Raji (cell line): ENCODE results near the gene PRX.

Experiments used
- POLR2A ChIP-seq: IDR thresholded peaks from 2 replicates; pipeline ENCODE4 v1.6.1; 2011; ENCODE audit warnings: low read depth, low read length, control low read depth; ENCODE audit not compliant: insufficient read depth

The PRX gene

GRCh38 chr19:40413291-40413845 is at the start of gene PRX:
Gene PRX (minus strand): TSS chr19:40413378. CDS start chr19:40407932, 5,446 bp downstream.
- no peak for TF ChIP-seq POLR2A

GRCh38 chr19:40461669-40462221 is 48.6 kb upstream of the PRX start:
- TF ChIP-seq POLR2A = no peak

- TF ChIP-seq POLR2A = no peak
These were observed 47.0 kb upstream of the PRX start for GRCh38 chr19:40460185-40460584.

GRCh38 chr19:40458597-40458974 is 45.4 kb upstream of the PRX start:
- no peak for TF ChIP-seq POLR2A

GRCh38 chr19:40457953-40458596 is 44.9 kb upstream of the PRX start:
- TF ChIP-seq POLR2A = no peak

GRCh38 chr19:40457048-40457447 is 43.9 kb upstream of the PRX start:
- no peak for TF ChIP-seq POLR2A

- TF ChIP-seq POLR2A = no peak
These were observed 40.1 kb upstream of the PRX start for GRCh38 chr19:40453151-40453735.

GRCh38 chr19:40452016-40452415 is 38.8 kb upstream of the PRX start:
- TF ChIP-seq POLR2A = no peak

- TF ChIP-seq POLR2A = no peak
These were observed 37.5 kb upstream of the PRX start for GRCh38 chr19:40450664-40451063.

- TF ChIP-seq POLR2A = no peak
These were observed 36.3 kb upstream of the PRX start for GRCh38 chr19:40449506-40449905.

- no peak for TF ChIP-seq POLR2A
These were observed 33.1 kb upstream of the PRX start for GRCh38 chr19:40446263-40446784.

GRCh38 chr19:40445780-40446262 is 32.6 kb upstream of the PRX start:
- no peak for TF ChIP-seq POLR2A

- no peak; the same call in 1 of the 2 replicates for TF ChIP-seq POLR2A
These were observed 31.7 kb upstream of the PRX start for GRCh38 chr19:40444825-40445312.

GRCh38 chr19:40444000-40444824 is 31.0 kb upstream of the PRX start, which contains the start of gene SERTAD3:
Gene SERTAD3 (minus strand): TSS chr19:40444335. CDS start chr19:40442080, 2,255 bp downstream.
- TF ChIP-seq POLR2A = peak; percentile 84
